Peyer's patch (tissue), 4 donors: ENCODE results near the gene FAM53A.

Experiments used
- CTCF ChIP-seq, 6 experiments: fragments of 450-650 bp in 4 of 6; fragments of 200-600 bp in 2 of 6; sonication (generic) in 1 of 6; IDR thresholded peaks; one replicate each; pipeline ENCODE4 v1.5.1; 2017 to 2019; ENCODE audit warnings: antibody characterized with exemption in 6 of 6, mild to moderate bottlenecking in 3 of 6, moderate library complexity in 1 of 6
- POLR2A ChIP-seq, 2 donors: fragments of 450-650 bp; IDR thresholded peaks; one replicate each; pipeline ENCODE4 v1.5.1; 2017; ENCODE audit warnings: antibody characterized with exemption in 2 of 2, mild to moderate bottlenecking in 2 of 2, moderate library complexity in 2 of 2

GRCh38 chr4:1626151-1626550 is 58.0 kb downstream of the FAM53A start:
- TF ChIP-seq CTCF (IDR thresholded peaks at IDR 0.05) = no peak
- TF ChIP-seq POLR2A (IDR thresholded peaks at IDR 0.05) = no peak
